DMS153 (cell line): Measurements from ENCODE around the gene POP4.
"Not testable (repeated sequence)": the region's sequence is repeated elsewhere in the genome, so short reads cannot be mapped to it uniquely, and the experiment has no call there.

Source experiments
- DNase-seq: peaks from one replicate; lab custom pipeline; 2025; lab: John Stamatoyannopoulos, UW

POP4 gene, protein sequence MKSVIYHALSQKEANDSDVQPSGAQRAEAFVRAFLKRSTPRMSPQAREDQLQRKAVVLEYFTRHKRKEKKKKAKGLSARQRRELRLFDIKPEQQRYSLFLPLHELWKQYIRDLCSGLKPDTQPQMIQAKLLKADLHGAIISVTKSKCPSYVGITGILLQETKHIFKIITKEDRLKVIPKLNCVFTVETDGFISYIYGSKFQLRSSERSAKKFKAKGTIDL

DNA sequence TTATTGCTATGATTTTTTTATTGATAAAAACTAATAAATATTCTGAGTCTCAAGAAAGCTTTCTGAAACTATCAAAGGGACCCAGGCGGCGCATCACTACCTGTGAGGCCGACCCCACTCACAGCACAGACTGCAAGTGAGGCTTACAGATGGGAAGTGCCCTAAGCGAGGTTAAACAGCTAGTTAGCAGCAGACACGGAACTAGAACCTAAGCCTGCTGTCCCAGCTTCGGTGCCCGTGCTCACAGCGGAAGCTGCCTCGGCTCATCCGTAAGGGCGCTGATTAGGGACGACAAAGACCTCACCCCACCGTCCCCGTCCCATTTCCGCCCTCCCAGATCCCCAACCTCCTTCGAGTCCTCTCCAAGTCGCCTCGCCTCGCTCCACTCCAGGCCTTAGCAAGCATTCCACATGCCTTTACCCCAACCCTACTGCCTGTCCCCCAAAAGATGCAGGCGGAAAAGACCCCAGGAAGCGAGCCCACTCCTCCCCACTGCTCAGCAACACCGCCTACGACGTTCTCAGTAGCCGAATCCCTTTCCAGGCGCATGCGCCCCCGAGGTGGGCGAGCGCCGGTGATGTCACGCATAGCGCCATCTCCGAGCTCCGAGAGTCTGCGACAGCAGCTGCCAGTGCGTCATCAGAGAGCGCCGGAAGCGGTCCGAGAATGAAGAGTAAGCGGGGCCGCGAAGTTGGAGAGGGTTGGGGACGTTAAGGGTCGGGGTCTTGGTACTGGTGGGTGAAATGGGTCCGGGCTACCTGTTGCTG is at the start of gene POP4:
POP4 (plus strand) TSS at position 631 of the 767 bp plus-strand sequence; CDS start at position 667, 36 bp downstream.
- peak; percentile 87 for DNase-seq

DNA sequence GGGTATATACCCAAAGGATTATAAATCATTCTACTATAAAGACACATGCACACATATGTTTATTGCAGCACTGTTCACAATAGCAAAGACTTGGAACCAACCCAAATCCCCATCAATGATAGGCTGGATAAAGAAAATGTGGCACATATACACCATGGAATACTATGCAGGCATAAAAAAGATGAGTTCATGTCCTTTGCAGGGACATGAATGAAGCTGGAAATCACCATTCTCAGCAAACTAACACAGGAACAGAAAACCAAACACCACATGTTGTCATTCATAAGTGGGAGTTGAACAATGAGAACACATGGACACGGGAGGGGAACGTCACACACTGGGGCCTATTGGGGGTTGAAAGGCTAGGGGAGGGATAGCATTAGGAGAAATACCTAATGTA is 47.0 kb upstream of the POP4 start:
- not testable (repeated sequence) for DNase-seq

- no peak for DNase-seq
Measured at GRCh38 chr19:29559743-29560142, 46.3 kb upstream of the POP4 start.

- no peak for DNase-seq
Measured at GRCh38 chr19:29560313-29561075, 45.6 kb upstream of the POP4 start.

GRCh38 chr19:29561601-29562000 is 44.5 kb upstream of the POP4 start:
- no peak for DNase-seq

DNA sequence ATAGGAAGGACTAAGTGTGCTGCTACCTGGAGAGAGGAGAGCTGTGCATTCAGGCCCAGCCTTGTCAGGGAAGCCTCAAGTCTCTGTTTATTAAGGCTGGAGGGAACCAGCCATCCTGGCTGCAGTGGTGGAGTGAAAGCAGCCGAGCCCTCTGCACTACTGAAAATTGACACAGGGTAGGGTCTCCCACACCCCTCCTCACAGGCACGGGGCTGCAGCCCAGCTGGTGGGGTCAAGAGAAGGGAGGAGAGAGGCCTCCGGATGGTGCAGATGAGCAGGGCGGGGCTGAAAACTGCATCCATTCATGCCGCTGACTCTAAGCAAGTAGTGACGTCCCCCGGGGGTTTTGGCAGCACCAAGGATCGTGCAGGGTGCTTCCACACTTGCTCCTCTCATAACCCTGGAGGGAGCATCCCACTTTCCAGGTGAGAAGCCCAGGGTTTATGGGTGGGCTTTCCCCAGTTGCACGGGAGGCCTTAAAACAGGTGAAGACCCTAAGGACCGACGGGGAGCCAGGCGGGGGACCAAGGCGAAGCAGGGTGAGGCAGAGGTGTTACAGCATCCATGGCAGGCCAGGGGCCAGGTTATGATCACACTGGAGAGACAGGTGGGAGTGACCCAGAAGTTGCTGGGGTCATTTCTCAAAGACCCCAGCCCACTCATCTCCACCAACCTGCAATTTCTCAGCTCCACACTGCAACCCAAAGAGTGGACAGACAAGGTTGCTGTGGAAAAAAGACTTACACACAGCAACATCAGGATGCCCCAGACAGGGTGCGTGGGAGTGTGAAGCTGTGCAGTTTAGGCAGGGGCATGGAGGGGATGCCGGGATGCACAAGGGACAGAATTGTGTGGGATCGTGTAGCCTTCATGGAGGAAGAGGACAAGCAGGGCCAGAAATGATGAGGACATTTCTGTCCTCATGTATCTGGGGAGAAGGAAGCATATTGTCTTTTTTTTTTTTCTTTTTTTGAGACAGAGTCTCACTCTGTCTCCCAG is 43.5 kb upstream of the POP4 start:
- no peak for DNase-seq

GRCh38 chr19:29563486-29564101 is 42.5 kb upstream of the POP4 start:
- DNase-seq = no peak

DNA sequence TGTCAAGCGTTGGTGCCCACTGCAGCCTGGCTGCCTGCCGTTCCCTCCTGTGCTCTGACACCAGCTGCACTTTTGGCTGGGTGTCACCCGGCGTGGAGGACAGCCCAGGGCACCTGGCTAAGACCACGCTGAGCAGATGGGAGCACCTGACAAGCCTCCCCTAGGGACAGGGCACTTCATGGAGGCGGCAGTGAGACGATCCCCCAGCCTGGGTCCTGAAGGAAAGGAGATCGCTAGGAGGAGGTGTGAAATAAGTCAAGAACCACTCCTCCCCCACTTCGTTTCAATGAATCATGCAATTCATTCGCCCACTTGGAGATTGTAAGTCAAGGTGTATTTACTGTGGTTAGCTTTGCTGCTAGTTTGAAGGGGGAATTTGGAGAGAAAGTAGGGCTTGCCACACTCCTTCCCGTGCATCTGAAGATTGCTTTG is 41.5 kb upstream of the POP4 start:
- DNase-seq = no peak

DNA sequence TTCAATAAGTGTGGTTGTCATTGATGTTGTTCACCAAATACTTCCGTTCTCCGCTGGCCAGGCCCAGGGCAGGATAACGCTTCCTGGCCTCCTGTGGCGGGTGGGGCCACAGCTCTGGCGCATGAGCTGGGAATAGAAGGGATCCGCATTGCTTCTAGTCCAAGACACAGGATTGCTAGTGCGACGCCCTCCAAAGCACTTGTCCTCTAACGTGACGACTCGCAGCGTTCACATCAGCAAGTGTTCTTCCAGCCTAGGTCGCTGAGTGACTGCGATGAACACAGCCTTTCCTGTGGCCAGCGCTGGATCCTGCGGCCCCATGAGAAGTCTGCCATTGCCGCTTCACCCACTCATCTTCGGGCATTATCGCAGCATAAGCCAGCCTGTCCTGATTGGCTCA is 40.9 kb upstream of the POP4 start:
- no peak for DNase-seq

GRCh38 chr19:29566496-29567054 is 39.5 kb upstream of the POP4 start:
- no peak for DNase-seq

DNA sequence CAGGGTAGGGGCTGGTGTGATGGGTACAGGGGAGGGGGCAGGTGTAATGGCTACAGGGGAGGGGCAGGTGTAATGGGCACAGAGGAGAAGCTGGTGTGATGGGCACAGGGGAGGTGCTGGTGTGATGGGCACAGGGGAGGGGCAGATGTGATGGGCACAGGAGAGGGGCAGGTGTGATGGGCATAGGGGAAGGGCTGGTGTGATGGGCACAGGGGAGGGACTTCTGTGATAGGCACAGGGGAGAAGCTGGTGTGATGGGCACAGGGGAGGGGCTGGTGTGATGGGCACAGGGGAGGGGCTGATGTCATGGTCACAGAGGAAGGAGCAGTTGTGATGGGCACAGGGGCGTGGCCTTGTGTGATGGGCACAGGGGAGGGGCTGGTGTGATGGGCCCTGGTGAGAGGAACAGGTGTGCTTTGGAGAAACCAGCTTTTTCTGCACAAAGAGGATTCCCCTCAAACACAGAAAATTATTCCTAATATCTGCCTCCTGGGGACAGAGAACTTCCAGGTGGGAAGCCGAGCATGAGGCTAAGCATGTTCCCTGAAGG is 38.6 kb upstream of the POP4 start:
- DNase-seq = no peak

GRCh38 chr19:29568036-29569025 is 37.8 kb upstream of the POP4 start:
- no peak for DNase-seq

DNA sequence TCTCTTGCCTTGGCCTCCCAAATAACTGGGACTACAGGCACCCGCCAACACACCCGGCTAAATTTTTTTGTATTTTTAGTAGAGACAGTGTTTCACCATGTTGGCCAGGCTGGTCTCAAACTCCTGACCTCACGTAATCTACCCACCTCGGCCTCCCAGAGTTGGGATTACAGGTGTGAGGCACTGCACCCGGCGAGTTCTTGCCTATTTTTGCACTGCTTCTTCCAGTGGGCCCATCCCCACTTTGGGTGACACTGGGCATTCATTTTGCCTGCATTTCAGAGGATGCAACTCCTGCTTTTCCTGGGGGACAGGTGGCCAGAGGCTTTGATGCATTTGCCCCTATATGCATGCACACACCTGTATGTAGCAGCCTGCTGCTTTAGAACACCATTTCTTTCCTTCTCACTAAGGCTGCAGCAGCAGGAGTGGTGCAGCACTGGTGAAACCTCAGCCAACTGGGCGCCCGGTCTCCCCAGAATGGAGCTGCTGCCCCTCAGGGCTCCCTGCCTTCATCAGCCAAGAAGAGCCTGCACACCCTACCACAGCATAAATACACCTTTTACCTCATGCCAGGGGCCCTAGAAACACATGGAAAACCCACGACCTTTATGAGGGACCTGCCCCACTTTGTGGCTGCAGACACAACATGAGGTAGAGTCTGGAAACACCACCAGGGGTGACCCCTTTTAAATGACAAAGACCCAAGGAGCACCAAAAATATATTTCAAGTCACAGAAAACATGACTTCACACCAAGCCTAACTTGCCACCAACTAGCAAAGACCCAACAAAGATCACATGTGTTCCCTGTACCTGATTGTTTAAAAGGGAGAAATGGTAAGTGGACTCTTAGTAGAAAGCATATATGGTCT is 36.8 kb upstream of the POP4 start:
- DNase-seq = no peak

GRCh38 chr19:29571181-29571580 is 34.9 kb upstream of the POP4 start:
- DNase-seq = no peak

GRCh38 chr19:29573486-29573885 is 32.6 kb upstream of the POP4 start:
- no peak for DNase-seq

GRCh38 chr19:29574510-29574909 is 31.6 kb upstream of the POP4 start:
- no peak for DNase-seq

GRCh38 chr19:29576046-29576606 is 30.0 kb upstream of the POP4 start:
- no peak for DNase-seq
